Right atrium auricular region (tissue), 2 donors: ENCODE results near the gene KRT85. TPM values are rescaled to one million over a fixed set of nuclear protein-coding genes. Genes with fewer than 3 reads are reported as not detected.

ENCODE experiments used
- DNase-seq: peaks from one replicate; pipeline ENCODE4 v3.0.0-alpha.2; 2019; ENCODE audit warnings: low spot score
- H3K27ac ChIP-seq, 2 donors: fragments of 200-600 bp; sonication (generic); 1 replicate in 1 of 2; 2 replicates in 1 of 2; pipeline ENCODE4 v1.5.1; 2016 to 2019
- H3K27me3 ChIP-seq, 2 donors: fragments of 200-600 bp; sonication (generic); one replicate each; pipeline versions ENCODE4 v1.5.1 to v1.6.0; 2017 to 2019
- H3K36me3 ChIP-seq: fragments of 200-600 bp; sonication (generic); one replicate; pipeline ENCODE4 v1.5.1; 2016
- H3K4me1 ChIP-seq, 2 donors: fragments of 200-600 bp; sonication (generic); one replicate each; pipeline versions ENCODE4 v1.5.1 to v1.6.0; 2017 to 2019
- H3K4me3 ChIP-seq, 2 donors: fragments of 200-600 bp; sonication (generic); 1 replicate in 1 of 2; 2 replicates in 1 of 2; pipeline ENCODE4 v1.5.1; 2017 to 2019; ENCODE audit warnings: mild to moderate bottlenecking in 1 of 2, moderate library complexity in 1 of 2
- H3K9me3 ChIP-seq, 2 donors: fragments of 200-600 bp; sonication (generic); one replicate each; pipeline ENCODE4 v1.5.1; 2019
- CTCF ChIP-seq, 2 donors: fragments of 200-600 bp; sonication (generic); IDR thresholded peaks; one replicate each; pipeline ENCODE4 v1.5.1; 2019; ENCODE audit warnings: antibody characterized with exemption in 2 of 2
- total RNA-seq, 2 donors: library from RNA; depleted of rRNA; stranded (reverse); fragments of >200 nt; gene quantifications; one replicate each; pipeline ENCODE4 v1.1.0, GENCODE V29; 2016

Gene KRT85
- total RNA-seq, 2 donors from 2014 or later = not detected

GRCh38 chr12:52363111-52363679, 4.1 kb downstream of the KRT85 start:
- no peak for TF ChIP-seq CTCF (IDR thresholded peaks at IDR 0.05)
- Histone ChIP-seq H3K36me3 (no peaks in the 10 kb centered on the region), H3K4me1 (no peaks in the 10 kb centered on the region), H3K9me3 (no peaks in the 10 kb centered on the region), H3K4me3 (no peak overlapping the region), H3K27me3 (no peaks in the 10 kb centered on the region), H3K27ac (no peak overlapping the region)
- no peak for DNase-seq

GRCh38 chr12:52362118-52362726, 5.1 kb downstream of the KRT85 start:
- Histone ChIP-seq H3K36me3 (no peaks in the 10 kb centered on the region), H3K27me3 (no peaks in the 10 kb centered on the region), H3K4me1 (no peaks in the 10 kb centered on the region), H3K27ac (no peak overlapping the region), H3K9me3 (no peaks in the 10 kb centered on the region), H3K4me3 (no peak overlapping the region)
- no peak for DNase-seq
- no peak for TF ChIP-seq CTCF (IDR thresholded peaks at IDR 0.05)

GRCh38 chr12:52361553-52361952, 5.7 kb downstream of the KRT85 start:
- no peak for TF ChIP-seq CTCF (IDR thresholded peaks at IDR 0.05)
- H3K4me3 ChIP-seq = no peak overlapping the region
- H3K4me1 ChIP-seq = no peaks in the 10 kb centered on the region
- H3K27ac ChIP-seq = no peak overlapping the region
- H3K36me3 ChIP-seq = no peaks in the 10 kb centered on the region
- no peaks in the 10 kb centered on the region for H3K27me3 ChIP-seq
- DNase-seq = no peak
- no peaks in the 10 kb centered on the region for H3K9me3 ChIP-seq

- H3K4me1 ChIP-seq = no peaks in the 10 kb centered on the region
- DNase-seq = no peak
- H3K27ac ChIP-seq = no peak overlapping the region
- TF ChIP-seq CTCF (IDR thresholded peaks at IDR 0.05) = no peak
- no peaks in the 10 kb centered on the region for H3K9me3 ChIP-seq
- no peaks in the 10 kb centered on the region for H3K27me3 ChIP-seq
- no peaks in the 10 kb centered on the region for H3K36me3 ChIP-seq
- H3K4me3 ChIP-seq = no peak overlapping the region
Observed at GRCh38 chr12:52360663-52361271, 6.5 kb downstream of the KRT85 start.

- Histone ChIP-seq H3K27me3 (no peaks in the 10 kb centered on the region), H3K27ac (no peak overlapping the region), H3K4me3 (no peak overlapping the region), H3K36me3 (no peaks in the 10 kb centered on the region), H3K4me1 (no peaks in the 10 kb centered on the region), H3K9me3 (no peaks in the 10 kb centered on the region)
- no peak for TF ChIP-seq CTCF (IDR thresholded peaks at IDR 0.05)
- DNase-seq = no peak
Observed at GRCh38 chr12:52360106-52360662, 7.1 kb downstream of the KRT85 start.
